Activated gamma-delta T cell (primary cell): ENCODE data around the gene PPP1R7.

Source experiments
- DNase-seq: peaks from one replicate; lab custom pipeline; 2025; lab: John Stamatoyannopoulos, UW

Gene PPP1R7

DNA sequence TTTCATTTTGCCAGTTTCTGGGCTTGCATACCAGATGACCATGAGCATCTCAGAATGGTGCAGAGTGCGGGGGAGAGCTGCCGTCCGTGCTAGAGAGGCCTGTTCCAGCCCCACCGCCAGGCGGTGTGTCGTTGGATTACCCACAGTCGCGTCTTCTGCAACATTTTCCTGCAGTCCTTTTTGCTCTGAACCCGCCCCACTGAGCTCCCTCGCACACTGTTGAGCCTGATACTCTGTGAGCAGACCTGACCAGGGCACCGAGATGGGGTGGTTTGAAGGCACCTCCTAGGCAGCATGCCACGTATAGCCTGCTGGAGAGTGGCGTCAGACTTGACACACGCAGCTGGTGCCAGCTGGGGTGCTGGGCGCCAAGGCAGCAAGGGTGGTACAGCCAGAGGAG, 18.1 kb downstream of the PPP1R7 start:
- DNase-seq = no peak

GRCh38 chr2:241173557-241173956, 23.3 kb downstream of the PPP1R7 start:
- no peak for DNase-seq

- DNase-seq = no peak
Observed at GRCh38 chr2:241177526-241178334, 27.5 kb downstream of the PPP1R7 start.

GRCh38 chr2:241178961-241179360, 28.7 kb downstream of the PPP1R7 start:
- no peak for DNase-seq

GRCh38 chr2:241179899-241180298, 29.6 kb downstream of the PPP1R7 start:
- no peak for DNase-seq

GRCh38 chr2:241180495-241180894, 30.2 kb downstream of the PPP1R7 start:
- no peak for DNase-seq

GRCh38 chr2:241182126-241182525, 31.9 kb downstream of the PPP1R7 start:
- no peak for DNase-seq

- no peak for DNase-seq
Observed at GRCh38 chr2:241182531-241183133, 32.4 kb downstream of the PPP1R7 start.

DNA sequence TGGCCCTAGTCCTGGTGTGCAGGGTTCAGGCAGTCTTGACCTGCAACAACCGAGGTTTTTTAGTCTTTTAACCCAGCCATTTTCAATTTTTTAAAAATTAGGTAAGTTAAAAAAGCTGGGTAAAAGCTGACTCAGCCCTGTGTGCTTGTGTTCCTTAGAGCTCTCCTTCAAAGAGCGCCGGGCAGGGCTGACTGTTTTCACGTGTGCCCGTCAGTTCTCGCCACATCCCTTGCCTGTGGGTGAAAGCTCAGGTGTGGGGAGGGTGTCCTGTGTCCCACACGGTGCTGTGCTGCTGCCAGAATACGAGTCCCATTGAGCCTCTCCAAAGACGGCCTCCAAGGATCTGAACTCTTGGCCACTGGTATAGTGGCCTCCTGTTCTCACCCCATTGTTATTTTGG, 33.0 kb downstream of the PPP1R7 start:
- DNase-seq = no peak

DNA sequence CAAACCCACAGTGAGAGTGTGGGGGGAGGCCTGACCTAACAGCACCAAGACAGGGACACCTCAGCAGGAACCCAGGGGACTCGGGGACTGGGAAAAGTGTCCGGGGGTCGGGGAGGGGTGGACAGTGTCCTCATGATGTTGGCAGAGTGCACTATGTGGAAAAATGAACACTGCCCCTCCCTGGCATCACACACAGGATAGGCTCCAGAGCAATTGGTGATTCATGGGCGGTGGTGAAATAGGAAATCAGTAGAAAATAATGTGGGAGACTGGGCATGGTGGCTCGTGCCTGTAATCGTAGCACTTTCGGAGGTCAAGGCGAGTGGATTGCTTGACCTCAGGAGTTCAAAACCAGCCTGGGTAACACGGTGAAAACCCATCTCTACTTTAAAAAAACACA, 34.6 kb downstream of the PPP1R7 start:
- DNase-seq = no peak

DNA sequence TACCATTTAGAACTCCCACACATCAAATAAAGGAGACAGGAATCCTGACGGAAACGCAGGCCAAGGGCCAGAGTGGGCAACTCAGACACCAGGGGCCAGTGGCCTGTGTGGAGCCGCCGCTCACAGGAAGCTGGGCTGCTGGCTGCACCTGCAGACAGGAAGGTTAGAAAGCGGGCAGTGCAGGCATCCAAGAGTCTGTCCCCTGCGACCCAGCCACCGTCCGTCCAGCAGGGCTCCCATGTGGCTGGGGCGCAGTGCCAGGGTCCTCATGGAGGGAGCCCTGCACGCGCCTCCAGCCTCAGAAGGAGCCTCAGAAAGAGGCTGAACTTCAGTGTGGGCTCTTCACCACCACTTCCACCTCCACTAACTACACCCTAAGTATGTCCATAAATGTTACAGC, 35.7 kb downstream of the PPP1R7 start:
- no peak for DNase-seq

- no peak for DNase-seq
Observed at GRCh38 chr2:241187101-241187917, 37.0 kb downstream of the PPP1R7 start.

DNA sequence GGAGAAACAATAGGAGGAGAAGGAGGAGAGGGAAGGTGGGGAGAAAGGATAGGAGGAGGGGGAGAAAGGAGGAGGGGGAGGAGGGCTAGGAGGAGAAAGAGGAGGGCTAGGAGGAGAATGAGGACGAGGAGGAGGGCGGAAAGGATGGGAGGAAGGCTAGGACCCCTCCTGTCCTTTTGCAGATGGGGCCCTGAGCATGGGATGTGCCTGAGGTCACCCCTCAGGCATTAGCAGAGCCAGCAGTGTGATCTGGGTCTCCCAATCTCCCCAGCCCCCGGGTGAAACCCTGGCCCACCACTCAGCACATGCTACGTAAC, 37.6 kb downstream of the PPP1R7 start:
- DNase-seq = no peak

- no peak for DNase-seq
Observed at GRCh38 chr2:241188361-241189092, 38.3 kb downstream of the PPP1R7 start, which contains the start of gene ANO7. Gene ANO7, plus strand, starts transcription at chr2:241188677. Its CDS starts 1,387 bp downstream, at chr2:241190064.

DNA sequence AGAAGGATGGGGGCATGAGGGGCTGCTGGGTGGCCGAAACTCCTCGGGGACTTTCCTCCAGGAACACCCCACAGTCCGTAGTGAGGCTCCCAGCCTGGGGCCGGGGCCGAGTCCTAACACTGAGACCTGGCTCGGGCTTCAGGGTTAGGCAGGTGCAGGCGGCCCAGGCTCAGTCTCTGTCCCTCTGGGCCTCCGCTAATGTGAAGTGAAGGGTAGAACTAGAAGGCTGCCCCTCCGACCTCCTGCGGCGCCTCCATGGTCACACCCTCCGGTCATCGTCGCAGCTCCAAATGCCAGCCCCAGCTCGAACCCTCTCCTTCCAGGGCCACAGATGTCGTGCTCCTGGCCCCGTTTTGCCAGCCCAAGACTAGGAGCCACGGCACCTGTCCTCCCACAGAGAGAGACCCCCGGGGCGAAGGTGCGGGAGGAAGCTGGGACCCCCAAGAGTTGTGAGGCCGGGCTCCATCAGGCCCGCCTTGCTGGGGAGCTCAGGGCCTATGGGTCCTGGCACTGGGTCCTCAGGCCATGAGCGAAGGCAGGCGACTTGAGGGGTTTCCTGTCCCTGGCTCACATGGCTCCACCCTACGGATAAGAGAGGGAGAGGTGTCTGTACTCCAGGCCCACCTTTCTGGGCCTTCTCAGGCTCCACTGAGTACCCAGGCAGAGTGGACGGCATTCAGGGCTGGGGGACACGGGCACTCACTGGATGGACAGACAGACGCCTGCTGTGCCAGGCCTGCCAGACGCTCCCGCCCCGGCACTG, 39.0 kb downstream of the PPP1R7 start:
- DNase-seq = no peak

- no peak for DNase-seq
Observed at GRCh38 chr2:241189856-241190201, 39.6 kb downstream of the PPP1R7 start.

GRCh38 chr2:241190291-241190981, 40.2 kb downstream of the PPP1R7 start:
- no peak for DNase-seq

DNA sequence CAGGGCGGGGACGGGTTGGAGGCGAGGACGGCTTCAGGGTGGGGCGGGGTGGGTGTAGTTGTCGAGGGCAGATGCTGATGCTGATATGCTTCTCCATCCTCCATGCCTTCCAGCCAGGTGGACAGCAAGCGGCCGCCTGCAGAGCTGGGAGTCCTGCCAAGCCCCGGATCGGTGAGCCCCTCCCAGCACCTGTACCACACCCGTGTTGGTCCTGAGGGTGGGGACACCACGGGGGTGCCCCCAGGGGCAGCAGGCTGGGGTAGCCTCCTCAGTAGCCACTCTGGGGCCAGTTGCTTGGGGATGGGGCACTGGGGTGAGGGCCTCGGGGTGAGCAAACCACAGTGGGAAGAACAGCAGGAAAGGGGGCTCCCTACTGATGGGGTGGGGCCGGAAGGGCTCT, 40.8 kb downstream of the PPP1R7 start:
- no peak for DNase-seq

DNA sequence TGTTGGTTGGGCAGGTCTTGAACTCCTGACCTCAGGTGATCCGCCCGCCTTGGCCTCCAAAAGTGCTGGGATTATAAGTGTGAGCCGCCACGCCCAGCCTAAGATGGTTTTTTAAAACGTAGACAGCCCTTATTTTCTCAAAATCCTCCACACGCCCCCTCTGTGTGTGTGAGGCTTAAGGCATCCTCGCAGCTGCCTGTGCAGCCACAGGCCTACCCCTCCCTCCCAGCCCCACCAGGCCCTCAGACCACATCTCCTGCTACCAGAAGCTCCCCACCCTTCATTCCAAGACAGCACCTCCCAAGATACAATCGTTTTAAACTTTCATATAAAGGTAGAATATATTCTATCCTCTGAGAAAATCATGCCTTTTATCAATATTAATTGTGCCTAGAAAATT, 43.0 kb downstream of the PPP1R7 start:
- no peak for DNase-seq

GRCh38 chr2:241194811-241195210, 44.5 kb downstream of the PPP1R7 start:
- no peak for DNase-seq
